ENCODE results near the gene RRP36.

The RRP36 gene

GRCh38 chr6:43029120-43029519 lies 7.7 kb downstream of the RRP36 start:
- Histone ChIP-seq H3K36me3 (ENCODE audit: control insufficient read depth, insufficient read depth, low read length) (peaks cover 27% of the 10 kb centered on the region), H3K4me3 (replicated peaks; ENCODE audit: low read depth, low read length) (no peak overlapping the region), H3K27me3 (replicated peaks; ENCODE audit: control insufficient read depth, insufficient read depth, low read length) (no peaks in the 10 kb centered on the region)
- no peak for DNase-seq (ENCODE audit: extremely low read depth, insufficient read length)
- no peak for TF ChIP-seq CTCF (IDR thresholded peaks at IDR 0.05; ENCODE audit: insufficient read depth, low read length, poor library complexity, severe bottlenecking)

- DNase-seq (ENCODE audit: extremely low read depth, insufficient read length), result no peak
- no peak overlapping the region for H3K4me3 ChIP-seq (replicated peaks; ENCODE audit: low read depth, low read length)
- no peaks in the 10 kb centered on the region for H3K27me3 ChIP-seq (replicated peaks; ENCODE audit: control insufficient read depth, insufficient read depth, low read length)
- TF ChIP-seq CTCF (IDR thresholded peaks at IDR 0.05; ENCODE audit: insufficient read depth, low read length, poor library complexity, severe bottlenecking), result no peak
- H3K36me3 ChIP-seq (ENCODE audit: control insufficient read depth, insufficient read depth, low read length), result peaks cover 21% of the 10 kb centered on the region
Measured at GRCh38 chr6:43032326-43032725, 10.9 kb downstream of the RRP36 start.

GRCh38 chr6:43033496-43034189 lies 12.2 kb downstream of the RRP36 start:
- Histone ChIP-seq H3K4me3 (replicated peaks; ENCODE audit: low read depth, low read length) (no peak overlapping the region), H3K36me3 (ENCODE audit: control insufficient read depth, insufficient read depth, low read length) (peaks cover 27% of the 10 kb centered on the region), H3K27me3 (replicated peaks; ENCODE audit: control insufficient read depth, insufficient read depth, low read length) (no peaks in the 10 kb centered on the region)
- DNase-seq (ENCODE audit: extremely low read depth, insufficient read length), result no peak
- no peak for TF ChIP-seq CTCF (IDR thresholded peaks at IDR 0.05; ENCODE audit: insufficient read depth, low read length, poor library complexity, severe bottlenecking)

GRCh38 chr6:43034190-43034525 lies 12.7 kb downstream of the RRP36 start:
- H3K27me3 ChIP-seq (replicated peaks; ENCODE audit: control insufficient read depth, insufficient read depth, low read length), result no peaks in the 10 kb centered on the region
- peaks cover 25% of the 10 kb centered on the region for H3K36me3 ChIP-seq (ENCODE audit: control insufficient read depth, insufficient read depth, low read length)
- TF ChIP-seq CTCF (IDR thresholded peaks at IDR 0.05; ENCODE audit: insufficient read depth, low read length, poor library complexity, severe bottlenecking), result no peak
- DNase-seq (ENCODE audit: extremely low read depth, insufficient read length), result no peak
- no peak overlapping the region for H3K4me3 ChIP-seq (replicated peaks; ENCODE audit: low read depth, low read length)

GRCh38 chr6:43035495-43036194 lies 14.2 kb downstream of the RRP36 start:
- DNase-seq (ENCODE audit: extremely low read depth, insufficient read length), result no peak
- H3K36me3 ChIP-seq (ENCODE audit: control insufficient read depth, insufficient read depth, low read length), result peaks cover 25% of the 10 kb centered on the region
- no peak for TF ChIP-seq CTCF (IDR thresholded peaks at IDR 0.05; ENCODE audit: insufficient read depth, low read length, poor library complexity, severe bottlenecking)

More at GRCh38 chr6:43035495-43036194, 14.2 kb downstream of the RRP36 start:
- H3K4me3 ChIP-seq (replicated peaks; ENCODE audit: low read depth, low read length), result no peak overlapping the region
- no peaks in the 10 kb centered on the region for H3K27me3 ChIP-seq (replicated peaks; ENCODE audit: control insufficient read depth, insufficient read depth, low read length)
